Activated CD4-positive, alpha-beta T cell treated with anti-CD3 and anti-CD28 coated beads for 1 hour (primary cell): Measurements from ENCODE around the gene CYP27A1.

Source experiments
- DNase-seq: peaks from one replicate; pipeline ENCODE4 v3.0.0-alpha.2; 2020

CYP27A1 gene

GRCh38 chr2:218859988-218860831 is 78.3 kb downstream of the CYP27A1 start:
- peak; percentile 6 for DNase-seq

DNA sequence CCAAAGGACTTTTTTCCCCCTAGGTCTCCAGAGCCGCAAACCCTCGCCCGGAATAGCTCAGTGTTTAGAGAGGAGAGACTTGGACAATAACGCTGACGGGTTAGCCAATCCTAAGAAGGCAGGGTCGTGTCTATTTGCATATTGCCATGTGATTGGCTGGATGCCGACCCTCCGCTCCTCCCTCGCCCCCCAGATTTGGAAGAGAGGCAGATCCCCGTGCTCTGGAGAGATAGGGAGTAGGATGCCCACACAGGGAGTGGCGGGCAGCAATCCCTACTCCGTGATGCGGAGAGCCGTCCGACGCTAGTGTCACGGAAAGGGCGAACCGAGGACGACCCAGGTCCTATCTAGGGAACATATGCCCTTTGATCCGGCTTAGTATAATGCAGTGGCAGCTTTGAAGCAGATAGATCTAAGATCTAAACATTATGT is 79.0 kb downstream of the CYP27A1 start:
- DNase-seq = no peak

DNA sequence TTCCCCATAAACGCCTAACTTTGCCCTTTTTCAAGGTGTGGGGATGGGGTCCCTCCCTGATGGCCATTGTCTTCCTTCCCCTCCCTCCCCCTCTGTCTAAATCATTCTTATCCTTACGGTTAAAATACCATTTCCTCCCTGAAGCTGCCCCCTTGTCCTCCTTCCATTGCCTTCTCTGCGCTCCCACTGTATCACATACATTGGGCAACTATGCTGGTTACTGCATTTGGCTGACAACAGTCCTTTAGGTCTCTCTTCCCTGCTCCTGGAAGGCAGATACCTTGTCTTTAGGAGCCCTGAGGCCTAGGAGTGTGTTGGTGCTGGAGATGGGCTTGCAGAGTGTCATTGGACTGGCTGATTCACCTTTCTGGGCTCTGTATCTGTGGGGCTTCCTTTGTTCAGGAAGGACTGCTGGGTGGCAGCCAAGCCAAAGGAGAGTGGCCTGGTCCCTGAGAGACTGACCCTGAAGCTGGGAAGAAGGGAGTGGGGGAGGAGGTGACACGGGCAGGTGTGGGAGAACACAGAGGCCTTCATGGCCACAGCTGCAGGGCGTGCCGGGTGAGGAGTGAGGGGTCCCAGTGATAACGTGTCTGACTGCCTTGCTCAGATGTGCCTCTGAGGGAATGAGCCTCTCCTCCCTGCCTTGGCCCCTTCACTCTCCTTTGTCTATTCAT is 79.8 kb downstream of the CYP27A1 start:
- no peak for DNase-seq

DNA sequence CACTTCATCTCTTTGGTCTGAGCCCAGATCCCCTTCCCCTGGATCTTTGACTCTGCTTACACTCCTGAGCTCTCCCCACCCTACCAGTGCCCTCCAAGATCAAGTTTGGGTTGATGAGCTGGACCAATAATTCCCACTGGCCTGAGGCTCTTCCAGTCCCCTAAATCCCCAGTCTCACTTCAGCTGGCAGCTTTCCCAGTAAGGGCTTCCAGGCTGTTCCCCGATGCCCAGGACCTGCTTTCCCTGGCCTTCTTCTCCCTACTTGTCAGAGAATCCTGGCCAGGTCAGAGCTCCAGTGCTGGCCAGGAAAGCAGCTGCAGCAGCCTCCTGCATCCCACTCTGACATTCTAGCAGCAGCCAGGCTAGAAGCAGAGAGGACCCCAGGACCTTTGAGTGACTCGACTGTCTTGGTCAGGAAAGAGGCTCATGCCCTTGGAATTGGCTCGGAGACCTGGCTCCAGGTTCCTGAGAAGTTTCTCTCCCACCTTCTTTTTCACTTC is 81.1 kb downstream of the CYP27A1 start:
- DNase-seq = no peak
